H9 (cell line): ENCODE results near the gene FAIM2. TPM values are rescaled to one million over a fixed set of nuclear protein-coding genes. Genes with fewer than 3 reads are reported as not detected.

Experiments
- DNase-seq: peaks from one replicate; pipeline ENCODE4 v3.0.0-alpha.2; 2017
- H2AFZ ChIP-seq: one replicate; pipeline ENCODE4 v1.6.1; 2013; ENCODE audit warnings: mild to moderate bottlenecking, low read length, control low read depth, moderate library complexity
- H2AK5ac ChIP-seq: 2 replicates; pipeline ENCODE4 v1.6.1; 2013; ENCODE audit warnings: low read length, control low read depth, mixed read lengths; ENCODE audit not compliant: insufficient read length
- H2BK120ac ChIP-seq: one replicate; pipeline ENCODE4 v1.6.1; 2013; ENCODE audit warnings: low read depth, mild to moderate bottlenecking, low read length, control low read depth, inconsistent platforms; ENCODE audit not compliant: poor library complexity, severe bottlenecking
- H2BK12ac ChIP-seq: 2 replicates; pipeline ENCODE4 v1.6.1; 2013; ENCODE audit warnings: low read length, control low read depth, mixed read lengths, low read depth; ENCODE audit not compliant: insufficient read length
- H2BK15ac ChIP-seq: 2 replicates; pipeline ENCODE4 v1.6.1; 2013; ENCODE audit warnings: low read depth, low read length, control low read depth
- H2BK20ac ChIP-seq: one replicate; pipeline ENCODE4 v1.6.1; 2013; ENCODE audit warnings: low read depth, mild to moderate bottlenecking, low read length, control low read depth, inconsistent platforms; ENCODE audit not compliant: poor library complexity, severe bottlenecking
- H2BK5ac ChIP-seq: 2 replicates; pipeline ENCODE4 v1.6.1; 2013; ENCODE audit warnings: low read length, control low read depth, mixed read lengths; ENCODE audit not compliant: insufficient read length
- H3K14ac ChIP-seq: 2 replicates; pipeline ENCODE4 v1.6.1; 2013; ENCODE audit warnings: low read length, control low read depth; ENCODE audit not compliant: insufficient read depth
- H3K18ac ChIP-seq: 2 replicates; pipeline ENCODE4 v1.6.1; 2013; ENCODE audit warnings: low read depth, mild to moderate bottlenecking, mixed read lengths, low read length, control low read depth; ENCODE audit not compliant: insufficient read length
- H3K23ac ChIP-seq: 2 replicates; pipeline ENCODE4 v1.6.1; 2013; ENCODE audit warnings: low read length, control low read depth, mixed read lengths, low read depth; ENCODE audit not compliant: insufficient read length
- H3K23me2 ChIP-seq: 2 replicates; pipeline ENCODE4 v1.6.1; 2013; ENCODE audit warnings: low read depth, mild to moderate bottlenecking, mixed read lengths, low read length, control low read depth; ENCODE audit not compliant: insufficient read length, poor library complexity, severe bottlenecking
- H3K27ac ChIP-seq: 2 replicates; pipeline ENCODE4 v1.5.1; 2013; ENCODE audit warnings: low read length, control low read depth, mixed read lengths, low read depth; ENCODE audit not compliant: insufficient read length
- H3K27me3 ChIP-seq: 2 replicates; pipeline ENCODE4 v1.6.1; 2013; ENCODE audit warnings: low read length, control low read depth, inconsistent platforms; ENCODE audit not compliant: insufficient read depth
- H3K4ac ChIP-seq: 2 replicates; pipeline ENCODE4 v1.6.1; 2013; ENCODE audit warnings: low read depth, mild to moderate bottlenecking, control low read depth, inconsistent platforms, low read length, moderate library complexity
- H3K4me1 ChIP-seq: 2 replicates; pipeline ENCODE4 v1.6.1; 2013; ENCODE audit warnings: low read length, control low read depth, inconsistent platforms; ENCODE audit not compliant: insufficient read depth
- H3K4me2 ChIP-seq: 2 replicates; pipeline ENCODE4 v1.6.1; 2013; ENCODE audit warnings: low read length, control low read depth, mixed read lengths; ENCODE audit not compliant: insufficient read length, insufficient read depth
- H3K56ac ChIP-seq: 2 replicates; pipeline ENCODE4 v1.6.1; 2013; ENCODE audit warnings: low read depth, mild to moderate bottlenecking, mixed read lengths, low read length, control low read depth; ENCODE audit not compliant: insufficient read length
- H3K79me1 ChIP-seq: 2 replicates; pipeline ENCODE4 v1.6.1; 2013; ENCODE audit warnings: low read depth, mild to moderate bottlenecking, moderate library complexity, low read length, control low read depth, inconsistent platforms; ENCODE audit not compliant: insufficient read depth, poor library complexity, severe bottlenecking
- H3K79me2 ChIP-seq: 2 replicates; pipeline ENCODE4 v1.6.1; 2013; ENCODE audit warnings: low read length, control low read depth, inconsistent platforms; ENCODE audit not compliant: insufficient read depth
- H3K9ac ChIP-seq: 2 replicates; pipeline ENCODE4 v1.6.1; 2013; ENCODE audit warnings: low read length, control low read depth, mixed read lengths; ENCODE audit not compliant: insufficient read length; ENCODE audit errors: extremely low read depth
- H3K9me3 ChIP-seq: one replicate; pipeline ENCODE4 v1.6.1; 2013; ENCODE audit warnings: low read depth, low read length, inconsistent platforms; ENCODE audit not compliant: control insufficient read depth
- H3T11ph ChIP-seq: one replicate; pipeline ENCODE4 v1.6.1; 2013; ENCODE audit warnings: mild to moderate bottlenecking, low read length, control low read depth, inconsistent platforms
- H4K20me1 ChIP-seq: one replicate; pipeline ENCODE4 v1.6.1; 2013; ENCODE audit not compliant: control insufficient read depth, insufficient read length, insufficient read depth
- H4K5ac ChIP-seq: 2 replicates; pipeline ENCODE4 v1.6.1; 2013; ENCODE audit warnings: low read depth, mild to moderate bottlenecking, mixed read lengths, low read length, control low read depth; ENCODE audit not compliant: insufficient read length
- H4K8ac ChIP-seq: replicated peaks from 2 replicates; pipeline ENCODE4 v1.6.1; 2013; ENCODE audit warnings: low read length, control low read depth, mixed read lengths, low read depth; ENCODE audit not compliant: insufficient read length
- H4K91ac ChIP-seq: 2 replicates; pipeline ENCODE4 v1.6.1; 2013; ENCODE audit warnings: low read depth, mild to moderate bottlenecking, moderate library complexity, mixed read lengths, low read length, control low read depth; ENCODE audit not compliant: insufficient read length
- H3K27ac Mint-ChIP-seq, 3 experiments: 2 replicates in 2 of 3; 3 replicates in 1 of 3; pipeline ENCODE4 v1.8.0; 2020 to 2021; ENCODE audit warnings: mixed read lengths in 3 of 3, mild to moderate bottlenecking in 1 of 3, moderate library complexity in 1 of 3
- H3K27me3 Mint-ChIP-seq: 2 replicates; pipeline ENCODE4 v1.8.0; 2021; ENCODE audit warnings: low read depth, mild to moderate bottlenecking, moderate library complexity, mixed read lengths
- H3K36me3 Mint-ChIP-seq, 3 experiments: 2 replicates in 2 of 3; 3 replicates in 1 of 3; pipeline ENCODE4 v1.8.0; 2020 to 2021; ENCODE audit warnings: low read depth in 3 of 3, mixed read lengths in 3 of 3; ENCODE audit not compliant: insufficient read depth in 1 of 3
- H3K4me1 Mint-ChIP-seq, 2 experiments: 2 replicates each; pipeline ENCODE4 v1.8.0; 2020; ENCODE audit warnings: mixed read lengths in 2 of 2
- H3K4me3 Mint-ChIP-seq, 2 experiments: 2 replicates in 1 of 2; 3 replicates in 1 of 2; pipeline ENCODE4 v1.8.0; 2020 to 2021; ENCODE audit warnings: mild to moderate bottlenecking in 2 of 2, mixed read lengths in 2 of 2, moderate library complexity in 1 of 2
- H3K9me3 Mint-ChIP-seq, 2 experiments: 2 replicates in 1 of 2; 3 replicates in 1 of 2; pipeline ENCODE4 v1.8.0; 2020; ENCODE audit warnings: mild to moderate bottlenecking in 2 of 2, mixed read lengths in 2 of 2, moderate library complexity in 1 of 2
- WGBS: extraction: QIAGEN DNeasy Blood & Tissue Kit; methylation state at CpG from one replicate; pipeline ENCODE4 v1.1.7; 2013; ENCODE audit warnings: missing lambda C conversion rate, low lambda C conversion rate, mixed read lengths; ENCODE audit not compliant: insufficient read length; ENCODE audit errors: extremely low coverage; 5-methylcytosine and 5-hydroxymethylcytosine counted together
- total RNA-seq: library from RNA; stranded (reverse); gene quantifications from 2 replicates; pipeline ENCODE4 v1.2.1, GENCODE V29; 2021
- TF ChIP-seq, protein P1 (sequence below): fragments of 200-600 bp; sonication (generic); conservative IDR thresholded peaks from 3 replicates; pipeline ENCODE4 v1.8.0; 2021; ENCODE audit warnings: antibody characterized with exemption, mild to moderate bottlenecking

Gene FAIM2
- total RNA-seq, 1 experiment from 2014 or later, result 0.42 TPM

DNA sequence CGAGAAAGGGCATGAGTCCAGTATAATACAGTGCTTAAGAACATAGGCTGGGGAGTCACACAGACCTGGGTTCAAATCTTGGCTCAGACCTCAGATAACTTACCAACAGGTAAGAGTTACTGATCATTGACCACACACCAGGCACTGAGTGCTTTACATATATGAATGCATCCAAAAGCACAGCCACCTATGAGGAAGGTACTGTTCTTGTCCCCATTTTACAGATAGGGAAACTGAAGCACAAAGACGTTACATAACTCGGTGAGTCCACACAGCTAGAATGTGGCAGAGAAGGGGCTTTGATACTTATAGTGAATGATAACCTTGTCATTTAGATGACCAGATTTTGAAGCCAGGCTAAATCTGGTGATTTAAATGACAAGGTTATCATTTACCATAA, 27.6 kb downstream of the FAIM2 start:
- Histone ChIP-seq H3K9me3 (no peaks in the 10 kb centered on the region), H4K5ac (no peak overlapping the region), H3K4me1 (no peaks in the 10 kb centered on the region), H2AK5ac (no peak overlapping the region), H4K20me1 (no peaks in the 10 kb centered on the region), H2AFZ (no peak overlapping the region), H3K56ac (no peak overlapping the region), H2BK120ac (no peak overlapping the region), H3K27me3 (no peaks in the 10 kb centered on the region; the same call in 1 of the 2 replicates), H4K91ac (no peak overlapping the region), H3K4me2 (no peak overlapping the region), H2BK5ac (no peak overlapping the region), H4K8ac (no peak overlapping the region), H2BK15ac (no peak overlapping the region), H2BK20ac (no peak overlapping the region), H3K4ac (no peak overlapping the region), H3K18ac (no peak overlapping the region), H3T11ph (no peak overlapping the region), H3K27ac (no peak overlapping the region), H2BK12ac (no peak overlapping the region), H3K79me1 (no peaks in the 10 kb centered on the region), H3K9ac (no peak overlapping the region), H3K14ac (no peak overlapping the region), H3K79me2 (no peaks in the 10 kb centered on the region), H3K23ac (no peak overlapping the region), H3K23me2 (no peaks in the 10 kb centered on the region)
- no peak for DNase-seq
- Mint-ChIP-seq H3K9me3 (peaks cover 28 to 30% of the 10 kb centered on the region in 2 experiments), H3K27me3 (peaks cover under 1% of the 10 kb centered on the region; the same call in 1 of the 2 replicates), H3K27ac (no peak overlapping the region), H3K36me3 (peaks cover 0 to 2% (median 0%) of the 10 kb centered on the region in 3 experiments; a peak in 2 of 7 replicates), H3K4me1 (peaks cover 0 to 2% of the 10 kb centered on the region in 2 experiments; a peak in 1 of 4 replicates), H3K4me3 (no peak overlapping the region)
- TF ChIP-seq, protein P1, sequence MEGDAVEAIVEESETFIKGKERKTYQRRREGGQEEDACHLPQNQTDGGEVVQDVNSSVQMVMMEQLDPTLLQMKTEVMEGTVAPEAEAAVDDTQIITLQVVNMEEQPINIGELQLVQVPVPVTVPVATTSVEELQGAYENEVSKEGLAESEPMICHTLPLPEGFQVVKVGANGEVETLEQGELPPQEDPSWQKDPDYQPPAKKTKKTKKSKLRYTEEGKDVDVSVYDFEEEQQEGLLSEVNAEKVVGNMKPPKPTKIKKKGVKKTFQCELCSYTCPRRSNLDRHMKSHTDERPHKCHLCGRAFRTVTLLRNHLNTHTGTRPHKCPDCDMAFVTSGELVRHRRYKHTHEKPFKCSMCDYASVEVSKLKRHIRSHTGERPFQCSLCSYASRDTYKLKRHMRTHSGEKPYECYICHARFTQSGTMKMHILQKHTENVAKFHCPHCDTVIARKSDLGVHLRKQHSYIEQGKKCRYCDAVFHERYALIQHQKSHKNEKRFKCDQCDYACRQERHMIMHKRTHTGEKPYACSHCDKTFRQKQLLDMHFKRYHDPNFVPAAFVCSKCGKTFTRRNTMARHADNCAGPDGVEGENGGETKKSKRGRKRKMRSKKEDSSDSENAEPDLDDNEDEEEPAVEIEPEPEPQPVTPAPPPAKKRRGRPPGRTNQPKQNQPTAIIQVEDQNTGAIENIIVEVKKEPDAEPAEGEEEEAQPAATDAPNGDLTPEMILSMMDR, result no peak
- WGBS, result no CpG with 5 or more reads among the region's 3 CpGs
